Raji (cell line): Measurements from ENCODE around the gene TNFRSF4.

ENCODE experiments used
- POLR2A ChIP-seq: IDR thresholded peaks from 2 replicates; pipeline ENCODE4 v1.6.1; 2011; ENCODE audit warnings: low read depth, low read length, control low read depth; ENCODE audit not compliant: insufficient read depth

The TNFRSF4 gene

DNA sequence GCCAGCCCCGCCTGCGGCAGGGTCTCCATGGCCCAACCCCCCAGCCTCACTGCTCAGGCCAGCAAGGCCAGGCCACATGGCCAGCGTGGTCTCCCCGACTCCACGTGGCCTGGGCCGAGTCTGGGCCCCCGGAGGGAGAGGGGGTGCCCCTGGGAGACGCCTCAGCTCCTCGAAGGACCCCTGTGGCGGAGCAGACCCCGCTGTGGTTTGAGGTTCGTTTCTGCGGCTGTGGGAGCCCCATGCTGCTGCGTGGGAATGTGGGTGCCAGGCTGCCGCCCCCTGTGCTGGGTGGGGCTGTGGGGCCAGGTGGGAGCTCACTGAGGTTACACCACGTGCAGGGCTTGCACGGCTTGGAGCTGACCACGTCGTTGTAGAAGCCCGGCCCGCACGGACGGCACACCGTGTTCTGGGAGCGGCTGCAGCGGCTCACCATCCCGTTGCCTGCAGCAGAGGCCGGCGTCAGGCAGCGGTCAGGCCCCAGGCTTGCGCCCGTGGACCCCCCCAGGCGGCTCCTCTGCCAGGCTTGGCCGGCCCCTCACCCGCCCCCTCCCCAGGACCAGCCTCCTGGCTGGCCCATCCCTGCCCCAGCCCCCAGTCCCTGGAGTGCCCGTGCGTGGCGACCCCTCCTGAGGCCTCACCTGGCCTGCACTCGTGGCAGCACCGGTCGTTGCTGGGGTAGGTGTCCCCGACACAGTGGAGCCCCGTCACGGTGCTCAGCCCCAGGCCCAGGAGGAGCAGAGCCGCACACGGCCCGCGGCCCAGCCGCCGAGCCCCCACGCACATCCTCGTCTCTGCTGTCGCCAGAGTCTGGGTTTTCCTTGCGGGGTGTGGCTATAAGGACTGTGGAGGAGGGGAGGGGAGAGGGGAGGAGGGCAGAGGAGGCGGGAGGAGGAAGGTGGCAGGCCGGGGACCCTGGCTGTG lies at the start of gene TNFRSF4:
Gene TNFRSF4 (minus strand): TSS at position 809 of the 921 bp plus-strand sequence. CDS start 26 bp downstream, at position 783.
- no peak for TF ChIP-seq POLR2A

DNA sequence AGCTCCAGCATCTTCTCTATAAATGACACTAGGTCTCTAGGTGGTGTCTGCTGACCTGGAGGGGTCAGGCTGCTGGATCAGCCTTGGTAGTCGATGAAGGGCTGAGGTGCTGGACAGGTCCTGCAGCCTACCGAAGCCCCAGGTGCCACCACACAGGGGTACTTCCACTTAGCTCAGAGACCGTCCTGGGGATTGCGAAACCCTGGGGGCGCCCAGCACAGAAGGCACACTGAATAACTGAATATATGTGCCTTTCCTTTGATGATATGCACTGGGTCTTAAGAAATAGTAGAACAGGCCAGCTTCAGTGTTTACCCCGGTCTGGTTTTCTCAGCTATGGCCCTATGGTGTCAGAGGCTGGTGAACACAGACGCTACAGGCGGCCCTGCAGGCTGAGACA lies 48.8 kb upstream of the TNFRSF4 start:
- TF ChIP-seq POLR2A: no peak

DNA sequence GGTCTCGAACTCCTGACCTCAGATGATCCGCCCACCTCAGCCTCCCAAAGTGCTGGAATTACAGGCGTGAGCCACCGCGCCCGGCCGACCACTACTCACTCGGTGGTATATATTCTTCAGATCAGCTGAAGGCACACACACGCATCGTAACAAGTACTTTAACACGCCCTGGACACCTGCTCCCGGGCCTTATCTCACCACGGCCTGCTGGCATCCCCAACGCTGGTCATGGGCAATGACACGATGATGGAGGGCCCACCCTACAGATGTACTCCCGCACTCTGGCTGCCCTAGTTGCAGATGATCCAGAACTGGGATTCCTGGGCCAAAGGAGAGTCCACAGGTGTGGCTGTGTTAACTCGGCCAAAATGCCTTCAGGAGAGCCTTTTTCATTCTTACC lies 48.1 kb upstream of the TNFRSF4 start:
- TF ChIP-seq POLR2A: no peak

DNA sequence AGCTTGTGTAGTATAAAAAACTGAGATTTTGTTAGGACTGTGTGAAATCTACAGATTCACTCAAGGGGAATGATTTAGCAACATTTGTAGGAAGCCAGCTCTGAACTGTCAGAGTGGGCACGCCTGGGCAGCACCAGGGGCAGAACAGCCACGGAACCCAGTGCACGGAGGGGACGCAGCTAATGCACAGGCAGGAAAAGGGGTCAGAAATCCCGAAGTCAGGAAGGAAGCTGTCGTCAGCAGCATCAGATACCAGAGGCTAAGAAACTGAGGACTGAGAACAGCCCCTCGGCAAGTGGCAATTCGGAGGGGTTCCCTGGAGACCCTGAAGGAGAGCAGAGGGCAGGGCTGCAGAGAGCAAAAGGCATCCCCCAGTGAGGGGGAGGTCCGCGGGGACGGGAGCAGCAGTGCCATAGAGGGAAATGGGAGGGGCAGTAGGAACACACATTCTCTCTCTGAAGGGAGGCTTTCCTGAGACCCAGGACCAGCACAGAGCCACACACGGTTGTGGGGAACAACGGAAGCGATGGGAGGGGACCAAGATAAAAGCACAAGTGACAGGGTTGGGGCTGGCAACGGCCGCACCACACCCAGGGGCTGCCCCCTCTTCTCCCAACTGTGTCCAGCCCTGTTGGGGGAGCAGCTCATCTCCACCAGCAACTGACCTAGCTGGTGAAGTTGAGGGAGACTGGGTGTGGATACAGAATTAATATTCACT lies 47.0 kb upstream of the TNFRSF4 start:
- no peak for TF ChIP-seq POLR2A

DNA sequence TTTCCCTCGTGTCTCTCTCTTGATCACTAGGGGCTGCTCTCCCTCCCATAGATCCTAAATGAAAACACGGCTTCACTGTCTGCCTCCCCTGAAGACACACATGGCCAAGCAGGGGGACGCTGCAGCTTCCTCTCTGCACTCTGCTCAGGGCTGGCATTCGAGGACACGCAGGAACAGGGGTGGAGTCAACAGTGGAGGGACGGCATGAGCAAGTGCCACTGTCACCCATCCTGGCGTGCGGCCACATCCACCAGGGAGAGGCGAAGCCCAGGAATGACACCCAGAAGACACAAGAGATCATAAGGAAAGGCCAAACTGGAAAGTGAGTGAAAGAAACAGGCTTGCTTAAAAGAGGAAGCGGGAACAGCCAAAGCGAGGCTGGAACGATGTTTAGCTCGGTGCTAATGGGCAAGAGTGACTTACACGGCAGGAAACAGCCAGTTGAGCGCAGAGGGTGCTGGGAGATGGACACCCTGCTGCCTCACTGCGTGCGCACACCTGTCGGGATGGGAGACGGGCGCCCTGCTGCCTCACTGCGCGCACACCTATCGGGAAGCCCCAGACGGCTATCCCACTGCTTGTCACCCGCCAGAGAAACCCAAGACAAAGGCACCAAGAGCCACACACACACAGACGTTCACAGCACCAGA lies 46.1 kb upstream of the TNFRSF4 start:
- TF ChIP-seq POLR2A: no peak

DNA sequence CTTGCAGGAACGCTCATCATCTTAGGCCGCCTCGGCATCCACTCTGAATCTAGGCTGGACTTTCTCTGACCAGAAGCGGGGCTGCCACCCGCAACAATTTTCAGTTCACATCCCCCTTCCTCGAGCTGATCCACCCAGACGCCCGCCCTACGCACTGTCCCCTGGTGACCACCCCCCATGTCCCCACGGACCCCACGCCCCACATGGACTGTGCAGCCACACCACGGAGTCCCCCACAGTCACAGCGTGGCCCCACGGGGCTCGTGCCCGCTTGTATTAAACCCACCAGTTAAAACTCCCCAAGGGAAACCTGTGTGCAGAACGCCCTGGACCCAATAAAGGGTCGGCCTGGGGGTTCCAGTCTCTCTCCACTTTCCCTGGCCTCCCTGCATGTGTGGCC lies 45.6 kb upstream of the TNFRSF4 start:
- no peak for TF ChIP-seq POLR2A

DNA sequence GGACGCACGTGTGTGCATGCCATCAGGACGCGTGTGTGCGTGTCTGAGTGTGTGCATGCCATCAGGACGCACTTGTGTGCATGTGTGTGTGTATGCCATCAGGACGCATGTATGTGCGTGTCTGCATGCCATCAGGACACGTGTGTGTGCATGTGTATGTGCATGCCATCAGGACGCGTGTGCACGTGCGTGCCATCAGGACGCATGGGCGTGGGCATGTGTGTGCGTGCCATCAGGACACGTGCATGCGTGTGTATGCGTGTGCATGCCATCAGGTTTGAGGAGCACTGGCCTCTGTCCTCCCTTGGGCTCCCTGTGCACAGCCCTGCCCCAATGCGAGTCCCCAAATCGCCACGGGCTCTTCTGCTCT lies 45.2 kb upstream of the TNFRSF4 start:
- no peak for TF ChIP-seq POLR2A

DNA sequence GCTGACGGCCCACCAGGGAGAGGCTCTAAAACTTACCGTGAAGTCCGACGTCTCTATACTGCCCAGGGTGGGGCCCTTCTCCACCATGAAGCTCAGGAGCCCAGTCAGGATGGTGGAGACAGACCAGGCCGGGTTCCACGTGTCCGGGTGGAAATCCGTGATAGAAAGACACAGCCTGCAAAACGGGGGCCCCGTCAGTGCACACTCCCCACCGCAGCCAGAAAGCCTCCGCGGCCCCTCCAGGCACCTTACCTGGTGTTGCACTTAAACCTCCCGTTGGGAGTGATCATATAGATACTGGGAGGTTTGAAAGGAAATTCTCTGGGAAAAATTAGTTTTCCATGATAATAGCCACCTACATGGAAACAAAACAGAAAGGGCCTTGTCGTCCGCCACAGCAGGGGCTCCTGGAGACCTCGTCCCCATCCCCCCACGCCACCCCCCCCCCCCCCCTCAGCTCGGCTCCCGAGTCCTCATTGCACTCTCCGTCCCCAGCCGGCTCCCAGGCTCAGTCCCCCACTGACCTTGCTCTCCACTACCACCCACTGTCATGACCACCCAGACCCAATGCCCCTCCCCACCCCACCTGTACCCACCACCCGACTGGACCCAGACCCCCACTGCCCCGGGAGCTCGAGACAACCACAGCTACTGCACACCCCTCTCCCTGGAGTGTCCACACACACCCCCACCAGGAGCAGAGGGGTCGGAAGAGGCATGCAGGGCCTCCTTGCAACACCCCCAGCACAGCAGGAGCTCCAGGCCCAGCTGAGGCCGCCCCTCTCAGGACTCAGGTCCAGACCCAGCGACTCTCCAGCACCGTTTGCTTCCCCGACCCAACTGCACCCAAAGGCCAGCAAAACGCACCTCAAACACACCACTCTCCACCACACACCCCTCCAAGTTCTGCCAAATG lies 43.3 kb upstream of the TNFRSF4 start:
- no peak for TF ChIP-seq POLR2A

DNA sequence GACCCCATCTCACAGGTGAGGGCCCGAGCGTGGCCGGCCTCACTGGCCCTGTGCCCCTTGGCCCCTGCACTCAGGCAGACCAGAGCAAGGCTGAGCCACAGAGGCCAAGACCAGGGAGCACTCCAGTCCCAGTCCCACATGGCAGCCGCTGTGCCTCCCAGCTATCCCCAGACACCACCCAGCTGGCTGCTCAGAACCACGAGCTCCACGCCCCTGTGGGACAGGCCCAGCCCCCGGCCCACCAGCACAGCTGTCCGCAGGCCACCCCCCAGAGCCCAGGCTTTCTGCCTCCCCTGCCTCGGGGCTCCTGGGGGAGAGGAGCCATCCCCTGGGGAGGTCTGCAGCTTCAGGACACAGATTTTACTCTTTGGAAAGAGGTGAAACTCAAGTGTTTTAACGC lies 41.7 kb upstream of the TNFRSF4 start:
- no peak for TF ChIP-seq POLR2A

DNA sequence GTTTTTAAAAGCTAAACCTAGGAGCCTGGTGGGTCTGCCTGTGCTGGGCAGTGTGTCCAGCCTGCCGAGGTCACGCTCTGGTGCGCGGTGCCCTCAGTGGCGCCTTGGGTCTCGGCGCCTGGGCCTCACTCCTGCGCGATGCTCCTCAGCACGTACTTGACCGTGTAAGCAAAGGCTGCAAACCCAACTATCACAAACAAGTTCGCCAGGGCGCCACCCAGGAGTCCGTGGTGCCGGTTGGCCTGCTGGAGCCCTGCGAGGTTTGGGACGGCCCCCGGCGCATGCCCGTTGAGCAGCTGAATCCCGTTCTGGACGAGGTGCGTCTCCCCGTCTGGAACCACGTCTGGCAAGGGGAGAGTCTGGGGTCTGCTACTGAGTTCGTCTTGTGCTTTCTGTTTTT lies 41.1 kb upstream of the TNFRSF4 start:
- no peak for TF ChIP-seq POLR2A

DNA sequence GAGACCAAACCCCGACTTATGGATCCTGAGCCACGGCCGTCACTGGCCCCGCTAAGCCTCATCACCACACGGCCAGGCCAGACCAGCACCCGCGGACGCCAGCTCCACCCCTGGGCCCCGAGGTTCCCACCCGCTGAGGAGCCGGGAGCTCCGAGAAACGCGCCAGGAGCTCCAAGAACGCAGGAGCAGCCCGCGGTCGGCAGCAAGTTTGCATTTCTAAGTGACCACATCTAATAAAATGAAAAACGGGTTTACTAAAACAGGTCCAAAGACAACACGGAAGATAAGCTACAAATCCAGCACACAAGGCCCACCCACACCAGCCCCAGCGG lies 40.7 kb upstream of the TNFRSF4 start:
- no peak for TF ChIP-seq POLR2A

DNA sequence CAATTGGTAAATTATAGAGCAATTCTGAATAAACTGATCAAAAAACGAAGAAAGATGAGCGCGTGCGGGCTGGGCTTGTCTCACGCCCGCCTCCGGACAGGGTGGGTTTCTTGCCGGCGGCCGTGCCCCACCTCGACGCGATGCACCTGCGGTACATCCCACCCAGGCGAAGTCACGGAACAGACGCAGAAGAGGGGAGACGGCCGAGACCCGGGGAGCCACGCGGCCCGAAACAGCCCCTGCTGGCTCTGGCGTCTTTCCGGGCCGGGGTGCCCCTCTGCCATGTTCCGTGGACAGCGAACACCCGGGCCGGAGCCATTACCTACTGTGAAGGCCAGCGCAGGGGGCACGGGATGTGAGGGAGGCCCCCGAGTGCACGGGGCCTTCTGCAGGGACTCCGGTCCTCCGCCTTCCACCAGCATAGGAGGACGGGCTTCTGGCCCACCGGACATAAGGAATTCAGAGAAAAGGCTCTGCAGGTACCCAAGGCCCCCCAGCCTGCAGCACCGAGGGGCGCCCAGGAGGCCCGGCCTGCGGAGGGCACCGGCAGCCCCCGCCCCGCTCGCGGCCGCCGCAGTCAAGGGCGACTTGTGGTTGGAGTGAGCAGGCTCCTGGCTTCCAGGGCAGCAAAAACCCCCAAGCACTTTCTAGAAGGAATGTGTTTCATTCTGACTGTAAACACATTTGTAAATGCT lies 40.2 kb upstream of the TNFRSF4 start:
- no peak for TF ChIP-seq POLR2A

DNA sequence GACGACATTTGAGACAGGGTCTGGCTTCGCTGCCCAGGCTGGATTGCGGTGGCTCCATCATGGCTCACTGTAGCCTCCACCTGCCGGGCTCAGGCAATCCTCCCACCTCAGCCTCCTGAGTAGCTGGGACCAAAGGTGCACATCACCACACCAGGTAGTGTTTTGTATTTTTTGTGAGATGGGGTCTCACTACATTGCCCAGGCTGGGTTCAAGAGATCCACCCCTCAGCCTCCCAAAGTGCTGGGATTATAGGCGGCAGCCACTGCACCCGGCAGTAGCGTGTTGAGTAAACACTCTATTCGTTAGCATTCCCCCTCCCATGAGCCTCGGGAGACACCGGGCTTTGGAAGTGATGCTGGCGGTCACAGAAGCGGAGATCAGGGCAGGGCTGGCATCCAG lies 39.4 kb upstream of the TNFRSF4 start:
- no peak for TF ChIP-seq POLR2A

DNA sequence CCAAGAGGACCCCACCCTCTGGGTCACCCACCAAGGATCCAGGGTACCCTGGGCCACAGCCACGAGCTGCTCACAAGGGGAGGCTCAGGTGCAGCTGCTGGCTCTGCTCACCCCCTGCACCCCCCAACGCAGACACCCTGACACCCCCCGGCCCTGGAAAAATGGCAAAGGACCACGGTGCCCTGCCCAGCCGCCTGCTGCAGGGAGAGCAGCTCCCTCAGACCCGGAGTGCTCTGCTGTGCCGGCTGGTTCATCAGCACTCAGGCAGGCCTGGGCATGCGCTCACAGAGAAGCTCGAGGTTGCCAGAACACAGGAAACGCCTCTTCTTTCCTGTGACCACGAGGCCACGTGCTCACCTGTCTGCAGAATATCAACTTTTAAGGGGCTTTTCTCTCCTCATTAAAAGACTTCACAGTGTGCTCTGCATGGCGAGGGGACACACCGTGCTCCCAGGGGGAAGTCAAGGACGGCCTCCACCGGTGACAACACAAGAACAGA lies 36.9 kb upstream of the TNFRSF4 start:
- no peak for TF ChIP-seq POLR2A
